ENCODE data around the gene MS4A4E.

Gene MS4A4E

DNA sequence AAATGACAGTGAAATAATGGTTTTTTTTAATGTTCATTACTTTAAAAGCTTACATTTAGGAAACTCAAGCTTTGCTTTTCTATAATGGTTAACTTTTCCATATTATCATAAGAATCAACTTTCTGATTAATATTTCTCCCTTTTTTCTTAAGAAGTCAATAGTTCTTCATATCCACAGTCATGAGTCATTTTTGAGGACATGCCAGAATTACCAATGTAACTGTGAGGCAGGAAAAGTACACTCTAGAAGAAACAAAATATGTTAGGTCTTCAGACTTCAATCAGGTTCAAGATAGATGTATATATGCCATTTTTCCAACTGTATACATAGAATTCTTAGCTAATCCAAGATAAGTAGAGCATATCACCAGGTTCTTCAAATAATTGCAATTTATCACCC, 70.9 kb downstream of the MS4A4E start:
- no peak overlapping the region for H3K4me3 ChIP-seq (ENCODE audit: low read depth, low read length)
- TF ChIP-seq CTCF (IDR thresholded peaks at IDR 0.05; ENCODE audit: borderline replicate concordance, insufficient read depth, low read depth, low read length) = no peak

DNA sequence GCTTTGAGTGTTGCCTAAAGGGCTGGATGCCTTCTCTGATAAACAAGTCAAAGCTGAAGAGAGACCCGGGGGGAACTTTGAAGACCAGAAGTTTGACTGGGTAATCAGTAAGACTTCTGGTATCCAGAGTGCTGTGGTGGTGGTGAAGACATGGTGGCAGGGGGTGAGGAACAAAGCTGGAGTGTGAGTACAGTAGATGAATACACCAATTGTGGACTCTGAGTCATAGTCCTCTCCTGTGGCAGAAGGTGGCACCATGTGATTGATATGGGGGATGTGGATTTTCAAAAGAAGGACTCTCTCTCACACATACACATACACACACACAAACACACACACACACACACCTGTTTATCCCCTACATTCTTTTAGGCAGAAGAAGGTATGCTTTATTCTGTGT, 72.4 kb downstream of the MS4A4E start:
- no peak overlapping the region for H3K4me3 ChIP-seq (ENCODE audit: low read depth, low read length)
- no peak for TF ChIP-seq CTCF (IDR thresholded peaks at IDR 0.05; ENCODE audit: borderline replicate concordance, insufficient read depth, low read depth, low read length)

DNA sequence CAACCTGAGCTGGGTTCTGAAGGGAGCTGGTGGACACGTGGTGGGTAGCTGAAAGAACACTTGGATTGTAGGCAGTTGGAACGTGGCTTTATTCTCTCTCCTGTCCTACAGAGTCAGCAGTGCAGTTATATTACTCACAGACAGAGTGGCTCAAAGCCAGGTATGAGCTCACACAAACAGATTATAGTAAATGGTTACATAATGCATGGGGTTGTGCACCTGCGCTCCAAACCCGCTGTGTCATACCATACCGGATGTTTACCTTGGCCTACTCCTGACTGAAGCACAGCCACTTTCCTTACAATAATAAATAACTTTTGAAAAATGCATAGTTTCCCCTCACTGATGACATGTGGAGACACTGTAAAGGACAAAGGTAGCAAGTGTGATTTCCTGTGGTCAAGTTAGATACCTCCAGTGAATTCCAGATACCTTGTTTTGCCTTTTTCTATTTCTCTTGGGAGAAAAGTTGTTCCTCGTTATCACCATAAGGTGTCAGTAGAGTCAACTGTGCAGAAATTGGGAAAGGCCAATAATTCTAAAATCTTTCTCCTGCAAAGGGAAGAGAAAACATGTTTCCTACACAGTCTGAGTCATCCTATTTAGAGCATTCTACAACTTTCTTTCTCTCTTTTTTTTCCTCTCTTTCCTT, 73.5 kb downstream of the MS4A4E start:
- peak; percentile 21; the same call in 1 of the 2 replicates for TF ChIP-seq CTCF (IDR thresholded peaks at IDR 0.05; ENCODE audit: borderline replicate concordance, insufficient read depth, low read depth, low read length)
- H3K4me3 ChIP-seq (ENCODE audit: low read depth, low read length) = no peak overlapping the region

DNA sequence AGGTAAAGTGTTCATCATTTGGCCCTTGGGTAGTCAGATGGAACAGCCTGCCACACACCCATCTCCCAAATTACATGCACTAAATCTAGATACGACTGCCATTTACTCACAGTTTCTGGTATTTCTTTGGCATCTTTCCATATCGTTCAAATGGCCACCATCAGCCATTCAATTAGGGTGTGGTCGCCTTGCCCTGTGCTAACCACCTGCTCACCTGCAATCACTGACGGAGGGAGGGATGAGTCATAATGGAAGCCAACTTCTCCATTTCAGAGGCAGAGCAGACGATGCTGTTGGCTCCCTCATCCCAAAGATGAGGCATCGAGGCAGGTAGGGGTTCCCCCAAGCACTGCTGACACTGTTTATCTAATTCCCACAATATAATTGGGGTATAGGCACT, 74.6 kb downstream of the MS4A4E start:
- no peak for TF ChIP-seq CTCF (IDR thresholded peaks at IDR 0.05; ENCODE audit: borderline replicate concordance, insufficient read depth, low read depth, low read length)
- no peak overlapping the region for H3K4me3 ChIP-seq (ENCODE audit: low read depth, low read length)

- no peak for TF ChIP-seq CTCF (IDR thresholded peaks at IDR 0.05; ENCODE audit: borderline replicate concordance, insufficient read depth, low read depth, low read length)
- no peak overlapping the region for H3K4me3 ChIP-seq (ENCODE audit: low read depth, low read length)
These were observed 77.0 kb downstream of the MS4A4E start for GRCh38 chr11:60165951-60166350.

GRCh38 chr11:60165538-60165937, 77.4 kb downstream of the MS4A4E start:
- H3K4me3 ChIP-seq (ENCODE audit: low read depth, low read length) = no peak overlapping the region
- no peak for TF ChIP-seq CTCF (IDR thresholded peaks at IDR 0.05; ENCODE audit: borderline replicate concordance, insufficient read depth, low read depth, low read length)

GRCh38 chr11:60164550-60165075, 78.3 kb downstream of the MS4A4E start:
- H3K4me3 ChIP-seq (ENCODE audit: low read depth, low read length) = no peak overlapping the region
- TF ChIP-seq CTCF (IDR thresholded peaks at IDR 0.05; ENCODE audit: borderline replicate concordance, insufficient read depth, low read depth, low read length) = no peak

Measured in GM12875 (cell line).